Brain pericyte (primary cell): ENCODE results near the gene MARCHF9.
A peak's percentile ranks its signal among the peaks of the same experiment; 100 is the strongest.

ENCODE experiments used
- DNase-seq: peaks from one replicate; pipeline ENCODE4 v3.0.0-alpha.2; 2012; ENCODE audit warnings: low read depth, low spot score

Gene MARCHF9

DNA sequence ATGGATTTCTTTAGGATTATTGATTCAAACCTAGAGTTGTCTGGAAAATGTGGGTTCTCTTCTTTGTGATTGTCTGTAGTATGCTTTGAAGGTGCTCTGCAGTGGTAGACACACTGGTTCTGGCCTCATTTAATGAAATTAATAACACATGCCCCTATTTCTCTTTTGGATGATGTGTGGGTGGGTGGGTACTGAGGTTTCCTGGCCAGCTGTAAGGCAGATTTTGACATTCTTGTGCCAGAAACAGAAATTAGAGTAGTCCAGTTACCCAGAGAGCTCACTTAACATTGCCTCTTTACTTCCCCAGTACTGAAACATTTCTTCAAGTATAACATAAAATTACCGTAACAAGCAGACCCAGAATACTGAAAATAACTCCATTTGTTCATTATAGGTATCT is 42.1 kb downstream of the MARCHF9 start:
- DNase-seq = no peak

DNA sequence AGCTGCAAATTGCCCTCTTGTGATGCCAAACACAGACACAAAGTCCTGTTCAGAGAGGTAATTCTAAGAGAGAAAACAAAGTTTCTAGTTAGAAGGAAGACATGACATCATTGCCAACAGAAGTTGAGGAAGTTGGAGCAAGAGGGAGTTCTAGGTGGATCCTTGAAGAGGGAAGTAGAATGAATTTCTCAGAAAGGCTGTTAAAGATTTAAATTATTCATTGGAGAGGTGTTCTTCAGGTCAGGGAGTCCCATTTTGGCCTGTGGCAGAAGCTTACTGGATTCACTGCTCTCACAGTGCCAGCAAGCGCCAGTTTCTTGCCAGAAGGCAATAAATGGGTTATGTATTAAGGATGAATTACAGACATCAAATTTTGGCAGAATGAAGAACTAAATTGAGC is 43.0 kb downstream of the MARCHF9 start:
- no peak for DNase-seq

DNA sequence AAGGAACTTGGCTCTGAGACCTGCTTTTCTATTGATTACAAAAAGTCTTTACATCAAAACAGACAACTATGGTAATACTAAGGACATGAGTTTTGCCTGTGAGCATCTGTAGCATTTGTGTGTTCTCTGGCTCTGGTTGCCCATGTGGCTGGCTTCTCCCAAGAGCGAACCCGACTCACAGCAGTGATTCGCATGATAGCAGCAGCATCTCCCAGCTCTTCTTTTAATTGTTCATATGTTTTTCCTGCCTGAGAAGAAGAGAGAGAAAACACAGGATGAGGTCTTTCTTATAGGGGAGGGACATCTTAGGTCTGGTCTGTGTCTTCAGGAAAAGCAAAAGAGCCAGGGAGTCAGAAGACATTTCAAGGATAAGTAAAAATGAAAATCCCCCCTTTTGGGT is 46.1 kb downstream of the MARCHF9 start:
- DNase-seq = no peak

DNA sequence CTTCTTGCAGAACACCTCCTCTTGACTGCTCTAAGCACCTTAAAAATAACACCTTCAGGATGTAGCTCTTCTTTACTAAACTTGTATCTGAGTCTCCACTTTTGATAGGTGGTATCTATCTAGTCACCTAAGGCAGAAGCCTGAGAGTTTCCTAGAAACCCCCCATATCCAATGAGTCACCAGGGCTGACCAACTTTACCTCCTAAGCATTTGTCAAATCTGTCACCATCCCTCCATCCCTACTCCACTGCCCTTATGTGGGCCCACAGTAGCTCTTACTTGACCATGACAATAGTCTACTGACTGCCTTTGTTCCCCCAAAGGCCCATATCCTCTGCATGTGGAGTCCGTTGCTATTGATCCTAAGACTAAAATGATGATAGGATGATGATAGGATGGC is 47.7 kb downstream of the MARCHF9 start:
- DNase-seq = no peak

DNA sequence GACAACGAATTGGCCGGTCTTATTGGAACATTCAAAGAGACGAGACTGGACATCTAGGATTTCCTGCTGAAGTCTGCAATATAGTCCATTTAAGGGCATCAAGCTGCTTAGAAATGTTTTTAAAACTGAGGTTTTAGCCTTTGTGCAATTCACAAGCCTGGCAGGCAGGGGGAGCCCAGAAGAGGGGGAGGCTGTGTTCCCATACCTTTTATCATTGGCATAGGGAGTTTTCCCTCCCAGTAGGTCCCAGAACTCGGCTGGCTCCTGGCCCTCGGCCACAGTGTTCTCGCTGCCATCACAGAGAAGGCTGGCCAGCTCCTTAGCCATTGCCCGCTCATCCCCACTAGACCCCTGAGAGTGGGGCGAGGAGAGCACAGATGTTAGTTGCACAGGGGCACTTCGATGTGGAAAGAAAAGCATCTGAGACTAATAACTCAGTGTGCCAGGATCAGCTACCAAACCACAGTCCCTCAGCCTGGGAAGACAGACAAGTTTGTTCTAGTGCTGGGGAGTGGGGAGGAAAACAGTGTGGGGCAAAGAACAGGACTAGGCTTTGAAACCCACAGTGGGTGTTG is 48.5 kb downstream of the MARCHF9 start:
- DNase-seq = peak; percentile 17

DNA sequence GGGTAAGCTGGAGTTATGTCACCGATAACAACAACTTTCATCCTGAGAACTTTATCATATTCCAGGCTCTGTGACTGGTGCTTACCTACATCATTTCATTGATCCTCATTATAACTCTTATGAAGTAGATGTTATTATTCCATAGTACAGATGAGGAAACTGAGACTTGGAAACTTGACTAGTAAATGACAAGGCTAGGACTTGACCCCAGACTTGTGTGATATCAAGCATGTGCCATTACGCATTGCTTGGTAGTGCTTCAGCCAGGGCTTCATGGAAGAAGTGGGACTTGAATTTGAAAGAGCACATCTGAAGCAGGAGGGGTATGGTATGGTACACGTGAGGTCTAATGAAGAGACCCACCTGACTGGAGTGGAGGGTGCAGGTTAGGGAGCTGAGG is 51.8 kb downstream of the MARCHF9 start:
- no peak for DNase-seq

DNA sequence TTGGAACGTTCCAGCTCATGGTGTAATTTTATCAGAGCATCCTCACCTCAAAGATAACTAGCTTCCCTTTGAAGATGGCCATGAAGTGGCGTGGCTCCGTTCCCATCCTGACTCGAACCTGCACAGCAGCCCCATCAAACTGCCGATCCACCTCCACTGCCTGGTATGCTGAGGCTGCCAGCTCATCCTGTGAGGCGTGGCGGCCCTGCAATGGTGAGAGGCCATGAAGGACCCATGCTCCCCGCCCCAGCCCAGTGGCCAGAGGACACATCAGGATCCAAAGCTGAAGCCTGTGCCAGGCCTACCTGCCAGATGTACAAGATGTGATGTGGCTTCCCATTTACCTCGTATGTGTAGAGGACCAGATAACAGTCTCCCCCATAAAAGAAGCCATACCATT is 52.4 kb downstream of the MARCHF9 start:
- DNase-seq = no peak

DNA sequence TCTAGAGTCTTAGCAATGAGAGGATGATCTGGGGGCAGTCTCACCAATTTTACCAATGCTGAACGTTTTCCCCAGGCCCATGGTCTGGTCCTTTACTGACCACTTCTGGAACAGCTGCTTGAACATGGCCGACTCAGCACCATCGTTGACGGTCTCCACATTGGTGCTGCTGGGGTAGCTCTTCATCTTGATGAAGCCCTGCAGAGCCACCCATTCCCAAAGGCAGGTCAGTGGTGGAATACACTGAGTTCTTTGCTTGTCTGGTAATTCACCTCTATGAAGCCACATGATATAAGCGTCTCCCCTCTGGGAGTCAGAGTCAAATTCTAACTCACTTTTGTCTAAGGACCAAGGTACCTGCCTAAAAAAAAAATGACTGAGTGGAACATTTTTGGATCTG is 53.4 kb downstream of the MARCHF9 start:
- DNase-seq = no peak

DNA sequence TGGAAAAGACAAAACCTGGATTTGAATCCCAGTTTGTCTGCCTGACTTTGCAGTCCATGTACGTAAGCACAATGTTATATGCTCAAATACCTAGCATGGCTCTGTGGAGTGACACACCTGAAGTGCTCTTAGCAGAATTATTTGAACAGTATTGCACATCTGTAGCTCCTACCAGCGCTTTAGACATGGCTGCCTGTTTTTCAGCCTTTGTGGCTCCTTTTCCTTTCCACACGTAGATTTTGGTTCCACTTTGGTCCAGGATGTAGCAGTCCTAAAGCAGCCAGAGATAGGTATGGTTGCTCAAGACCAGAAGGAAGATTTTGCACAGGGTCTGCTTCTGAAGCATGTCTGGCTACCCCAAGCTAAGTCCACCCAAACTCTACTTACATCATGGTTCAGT is 54.5 kb downstream of the MARCHF9 start:
- no peak for DNase-seq
